Natural killer cell (primary cell): Measurements from ENCODE around the gene UNC79. TPM values are rescaled to one million over a fixed set of nuclear protein-coding genes. Genes with fewer than 3 reads are reported as not detected.

Experiments
- ATAC-seq, 3 donors: fragments of 150-1000 bp in 2 of 3; fragments of 200-7000 bp in 1 of 3; cut with Tn5 transposase; 1 replicate in 1 of 3; 2 replicates in 2 of 3; pipeline ENCODE4 v1.10.0; 2021; ENCODE audit warnings: mild to moderate bottlenecking in 2 of 3, moderate library complexity in 2 of 3
- DNase-seq, 2 donors: peaks; one replicate each; pipeline versions ENCODE4 v3.0.0 to v3.0.0-alpha.2; 2013 to 2021; ENCODE audit warnings: mixed read lengths in 1 of 2
- H3K27ac ChIP-seq: one replicate; pipeline ENCODE4 v1.5.1; 2013; ENCODE audit warnings: mild to moderate bottlenecking, low read length
- H3K27me3 ChIP-seq: one replicate; pipeline ENCODE4 v1.6.1; 2013; ENCODE audit warnings: low read length; ENCODE audit not compliant: control insufficient read depth, insufficient read depth
- H3K36me3 ChIP-seq: one replicate; pipeline ENCODE4 v1.6.1; 2013; ENCODE audit warnings: low read length; ENCODE audit not compliant: control insufficient read depth, insufficient read depth
- H3K4me1 ChIP-seq: one replicate; pipeline ENCODE4 v1.6.1; 2013; ENCODE audit warnings: low read length; ENCODE audit not compliant: control insufficient read depth, insufficient read depth
- H3K4me3 ChIP-seq: one replicate; pipeline ENCODE4 v1.5.1; 2013; ENCODE audit warnings: low read length
- H3K9me3 ChIP-seq: one replicate; pipeline ENCODE4 v1.6.1; 2013; ENCODE audit warnings: low read length; ENCODE audit not compliant: control insufficient read depth, insufficient read depth
- H3K27ac Mint-ChIP-seq, 2 donors: one replicate each; pipeline ENCODE4 v1.8.0; 2022; ENCODE audit warnings: mild to moderate bottlenecking in 2 of 2, mixed read lengths in 2 of 2, moderate library complexity in 1 of 2
- H3K27me3 Mint-ChIP-seq, 2 donors: one replicate each; pipeline ENCODE4 v1.8.0; 2022; ENCODE audit warnings: low read depth in 2 of 2, mixed read lengths in 2 of 2
- H3K36me3 Mint-ChIP-seq: one replicate; pipeline ENCODE4 v1.8.0; 2022; ENCODE audit warnings: mixed read lengths
- H3K4me1 Mint-ChIP-seq, 2 donors: one replicate each; pipeline ENCODE4 v1.8.0; 2022; ENCODE audit warnings: mixed read lengths in 2 of 2
- H3K4me3 Mint-ChIP-seq: one replicate; pipeline ENCODE4 v1.8.0; 2022; ENCODE audit warnings: mild to moderate bottlenecking, moderate library complexity, mixed read lengths
- H3K9me3 Mint-ChIP-seq, 2 donors: one replicate each; pipeline ENCODE4 v1.8.0; 2022; ENCODE audit warnings: mixed read lengths in 2 of 2
- WGBS: methylation state at CpG from one replicate; pipeline ENCODE4 v1.1.7; 2013; ENCODE audit warnings: missing lambda C conversion rate; ENCODE audit not compliant: insufficient coverage; 5-methylcytosine and 5-hydroxymethylcytosine counted together
- intact Hi-C: fragments of 100-400 bp; cut with micrococcal nuclease; formaldehyde crosslinking; loops from one replicate; pipeline ENCODE4 v1.14.2; 2022
- total RNA-seq, 4 donors: library from RNA; stranded (reverse); fragments of 120-200 nt in 1 of 4; gene quantifications; one replicate each; pipeline versions ENCODE4 v1.2.3 to v1.2.4, GENCODE V29; 2013 to 2022
- TF ChIP-seq, protein P1 (sequence below): fragments of 200-600 bp; IDR thresholded peaks from one replicate; pipeline ENCODE4 v1.8.0; 2022; ENCODE audit warnings: antibody characterized with exemption

The UNC79 gene
- total RNA-seq, 3 donors from 2014 or later (not counting 1 experiment from before 2014, with no cell fraction given): 0.05 TPM; not detected in 1

DNA sequence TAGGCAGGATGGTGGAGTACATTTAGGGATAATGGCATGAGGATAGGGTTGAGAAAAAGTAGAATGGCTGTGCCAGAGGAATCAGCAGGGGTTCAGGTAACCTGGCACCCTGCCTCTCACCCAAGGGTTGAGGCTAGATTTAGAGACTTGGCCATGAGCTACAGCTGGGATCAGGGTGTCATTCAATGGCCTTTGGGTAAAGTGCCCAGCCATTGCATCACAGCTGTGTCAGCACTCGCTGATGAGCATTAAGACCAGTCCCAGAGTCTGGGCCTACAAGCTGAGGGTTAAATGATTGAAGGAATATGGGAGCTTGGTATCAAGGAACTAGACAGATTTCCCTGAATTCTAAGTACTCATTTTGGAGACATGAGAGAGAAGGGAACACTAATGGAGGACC lies 243.6 kb downstream of the UNC79 start:
- Mint-ChIP-seq H3K27me3 (peaks cover 15 to 23% of the 10 kb centered on the region in 2 donors), H3K27ac (no peak overlapping the region), H3K4me1 (no peaks in the 10 kb centered on the region), H3K36me3 (no peaks in the 10 kb centered on the region), H3K9me3 (no peaks in the 10 kb centered on the region), H3K4me3 (no peak overlapping the region)
- ATAC-seq: no peak
- H3K4me1 ChIP-seq: no peaks in the 10 kb centered on the region
- intact Hi-C loops: no loop called here
- WGBS: 85% methylated on average over 1 of the region's 1 CpG
- H3K36me3 ChIP-seq: no peaks in the 10 kb centered on the region
- no peak overlapping the region for H3K27ac ChIP-seq
- TF ChIP-seq, protein P1, sequence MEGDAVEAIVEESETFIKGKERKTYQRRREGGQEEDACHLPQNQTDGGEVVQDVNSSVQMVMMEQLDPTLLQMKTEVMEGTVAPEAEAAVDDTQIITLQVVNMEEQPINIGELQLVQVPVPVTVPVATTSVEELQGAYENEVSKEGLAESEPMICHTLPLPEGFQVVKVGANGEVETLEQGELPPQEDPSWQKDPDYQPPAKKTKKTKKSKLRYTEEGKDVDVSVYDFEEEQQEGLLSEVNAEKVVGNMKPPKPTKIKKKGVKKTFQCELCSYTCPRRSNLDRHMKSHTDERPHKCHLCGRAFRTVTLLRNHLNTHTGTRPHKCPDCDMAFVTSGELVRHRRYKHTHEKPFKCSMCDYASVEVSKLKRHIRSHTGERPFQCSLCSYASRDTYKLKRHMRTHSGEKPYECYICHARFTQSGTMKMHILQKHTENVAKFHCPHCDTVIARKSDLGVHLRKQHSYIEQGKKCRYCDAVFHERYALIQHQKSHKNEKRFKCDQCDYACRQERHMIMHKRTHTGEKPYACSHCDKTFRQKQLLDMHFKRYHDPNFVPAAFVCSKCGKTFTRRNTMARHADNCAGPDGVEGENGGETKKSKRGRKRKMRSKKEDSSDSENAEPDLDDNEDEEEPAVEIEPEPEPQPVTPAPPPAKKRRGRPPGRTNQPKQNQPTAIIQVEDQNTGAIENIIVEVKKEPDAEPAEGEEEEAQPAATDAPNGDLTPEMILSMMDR: no peak
- no peaks in the 10 kb centered on the region for H3K27me3 ChIP-seq
- no peaks in the 10 kb centered on the region for H3K9me3 ChIP-seq
- no peak for DNase-seq
- no peak overlapping the region for H3K4me3 ChIP-seq

DNA sequence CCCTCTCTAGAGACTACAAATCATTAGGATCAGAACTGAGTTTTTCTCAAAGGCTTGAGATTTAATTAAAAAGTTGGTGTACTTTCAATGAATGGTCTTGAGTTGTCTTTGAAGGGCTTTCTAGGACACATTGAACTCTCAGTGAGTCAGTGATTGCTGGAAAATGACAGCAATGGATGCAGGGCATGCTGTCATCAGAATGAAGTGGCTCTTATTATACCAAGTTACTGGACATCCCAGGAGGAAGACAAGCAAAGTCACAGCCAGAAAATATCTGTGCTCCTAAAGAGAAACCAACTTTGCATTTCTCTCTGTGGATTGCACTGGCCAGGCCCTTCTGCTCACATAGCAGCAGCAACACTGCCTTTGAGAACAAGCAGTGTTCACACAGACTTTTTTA lies 244.9 kb downstream of the UNC79 start:
- no peak overlapping the region for H3K27ac Mint-ChIP-seq
- intact Hi-C loops: no loop called here
- no peaks in the 10 kb centered on the region for H3K9me3 ChIP-seq
- ATAC-seq (no peak), DNase-seq (no peak)
- TF ChIP-seq, protein P1: no peak
- no peak overlapping the region for H3K4me3 ChIP-seq
- no peak overlapping the region for H3K27ac ChIP-seq
- H3K36me3 Mint-ChIP-seq: no peaks in the 10 kb centered on the region
- no peaks in the 10 kb centered on the region for H3K36me3 ChIP-seq
- no peaks in the 10 kb centered on the region for H3K4me1 ChIP-seq
- peaks cover 11 to 23% of the 10 kb centered on the region in 2 donors for H3K27me3 Mint-ChIP-seq
- no peaks in the 10 kb centered on the region for H3K27me3 ChIP-seq
- H3K9me3 Mint-ChIP-seq: no peaks in the 10 kb centered on the region
- H3K4me1 Mint-ChIP-seq: no peaks in the 10 kb centered on the region
- no peak overlapping the region for H3K4me3 Mint-ChIP-seq

DNA sequence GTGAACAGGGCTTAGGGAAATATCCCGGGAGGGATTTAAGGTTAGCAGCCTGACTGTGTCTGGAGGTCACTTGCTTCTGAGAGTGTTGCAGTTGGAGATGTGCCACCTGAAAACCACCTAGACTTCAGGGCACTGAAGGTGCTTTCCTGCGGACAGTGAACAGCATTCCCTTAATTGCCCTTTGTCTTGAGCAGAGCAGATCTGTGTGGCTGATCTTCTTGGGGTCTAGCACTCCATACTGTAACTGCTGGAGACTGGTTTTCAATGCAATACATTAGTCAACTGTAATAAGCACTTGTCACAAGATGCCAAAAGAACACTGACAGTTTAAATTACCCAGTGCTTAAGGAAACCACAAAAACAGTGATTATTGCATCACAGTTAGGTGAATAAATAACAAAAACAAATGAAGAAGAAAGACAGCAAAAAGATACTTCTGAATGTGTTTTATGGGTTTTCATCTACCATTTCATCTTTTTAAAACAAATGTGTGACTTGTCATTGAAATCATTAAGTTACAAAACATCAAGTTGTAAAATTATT lies 245.7 kb downstream of the UNC79 start:
- TF ChIP-seq, protein P1: no peak
- Histone ChIP-seq H3K27ac (no peak overlapping the region), H3K27me3 (no peaks in the 10 kb centered on the region), H3K4me1 (no peaks in the 10 kb centered on the region), H3K36me3 (no peaks in the 10 kb centered on the region), H3K9me3 (no peaks in the 10 kb centered on the region), H3K4me3 (no peak overlapping the region)
- Mint-ChIP-seq H3K4me1 (no peaks in the 10 kb centered on the region), H3K27ac (no peak overlapping the region), H3K36me3 (no peaks in the 10 kb centered on the region), H3K27me3 (peaks cover 11 to 20% of the 10 kb centered on the region in 2 donors), H3K9me3 (no peaks in the 10 kb centered on the region), H3K4me3 (no peak overlapping the region)
- DNase-seq (no peak), ATAC-seq (no peak)
- intact Hi-C loops: no loop called here
- WGBS: 87% methylated on average over 2 of the region's 2 CpGs

DNA sequence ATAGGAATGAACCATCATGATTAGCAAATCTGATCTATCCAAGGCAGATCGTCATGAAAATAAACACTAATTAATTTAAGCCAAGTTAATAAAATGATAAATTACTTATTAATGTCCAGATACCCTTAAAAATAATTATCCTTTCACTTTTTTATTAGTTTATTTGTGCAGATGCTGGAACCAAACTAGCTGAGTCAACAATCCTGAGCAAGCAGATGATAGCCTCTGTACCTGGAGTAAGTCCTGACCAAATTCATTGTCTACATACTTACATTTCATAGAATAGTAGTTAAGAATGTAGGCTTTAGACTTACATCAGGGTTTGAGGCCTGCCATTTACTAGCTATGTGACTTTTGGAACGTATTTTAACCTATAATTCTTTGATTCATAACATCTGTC lies 251.7 kb downstream of the UNC79 start:
- Mint-ChIP-seq H3K9me3 (no peaks in the 10 kb centered on the region), H3K4me3 (no peak overlapping the region), H3K36me3 (no peaks in the 10 kb centered on the region), H3K4me1 (no peaks in the 10 kb centered on the region), H3K27me3 (peaks cover 7 to 34% of the 10 kb centered on the region in 2 donors), H3K27ac (no peak overlapping the region)
- Histone ChIP-seq H3K36me3 (no peaks in the 10 kb centered on the region), H3K27ac (no peak overlapping the region), H3K9me3 (no peaks in the 10 kb centered on the region), H3K4me3 (no peak overlapping the region), H3K4me1 (no peaks in the 10 kb centered on the region), H3K27me3 (no peaks in the 10 kb centered on the region)
- TF ChIP-seq, protein P1: no peak
- WGBS: 80% methylated on average over 1 of the region's 2 CpGs
- DNase-seq (no peak), ATAC-seq (no peak)
- intact Hi-C loops: no loop called here
